ENCODE results near the gene CEP57L1. TPM values are rescaled to one million over a fixed set of nuclear protein-coding genes. Genes with fewer than 3 reads are reported as not detected.
"Not testable (repeated sequence)": the region's sequence is repeated elsewhere in the genome, so short reads cannot be mapped to it uniquely, and the experiment has no call there.

CEP57L1 gene
- total and polyA plus RNA-seq, 9 of the 15 experiments (the other 6 are each of a cell fraction or from before 2014, with no cell fraction given) = 39.4 to 88.6 (median 61.8) TPM

DNA sequence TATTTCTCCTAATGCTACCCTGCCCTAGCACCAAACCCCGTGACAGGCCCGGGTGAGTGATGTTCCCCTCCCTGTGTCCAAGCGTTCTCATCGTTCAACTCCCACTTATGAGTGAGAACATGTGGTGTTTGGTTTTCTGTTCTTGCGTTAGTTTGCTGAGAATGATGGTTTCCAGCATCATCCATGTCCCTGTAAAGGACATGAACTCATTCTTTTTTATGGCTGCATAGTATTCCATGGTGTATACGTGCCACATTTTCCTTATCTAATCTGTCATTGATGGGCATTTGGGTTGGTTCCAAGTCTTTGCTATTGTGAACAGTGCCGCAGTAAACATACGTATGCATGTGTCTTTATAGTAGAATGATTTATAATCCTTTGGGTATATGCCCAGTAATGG lies 14.4 kb downstream of the CEP57L1 start:
- Histone ChIP-seq H3K79me2 (ENCODE audit: control insufficient read depth, insufficient read depth, low read length) (peaks cover 72% of the 10 kb centered on the region), H3K36me3 (ENCODE audit: control insufficient read depth, insufficient read depth, low read length) (peaks cover 24% of the 10 kb centered on the region; the same call in 1 of the 3 replicates)
- in situ Hi-C loops (cut with MboI); H3K4me1 ChIP-seq (replicated peaks in 1 of 2; ENCODE audit: control insufficient read depth in 2 of 2, insufficient read depth in 2 of 2, low read length in 2 of 2); H4K20me1 ChIP-seq (replicated peaks; ENCODE audit: control insufficient read depth, insufficient read depth, low read length); CTCF ChIA-PET (ENCODE audit: low intra/inter-chr PET ratio); H3K4me2 ChIP-seq (ENCODE audit: insufficient read depth, low read length); H2AFZ ChIP-seq (ENCODE audit: low read depth, low read length); H3K27ac ChIP-seq (ENCODE audit: extremely low read depth, low read depth, low read length); BruUV-seq (replicated peaks); H3K9ac ChIP-seq (ENCODE audit: insufficient read depth in 1 of 2, low read depth in 2 of 2, low read length in 2 of 2); POLR2A ChIA-PET; H3K9me3 ChIP-seq (replicated peaks; ENCODE audit: control insufficient read depth, insufficient read depth, low read depth, low read length); H3K9me1 ChIP-seq (ENCODE audit: control insufficient read depth, insufficient read depth, low read length); DNase-seq (ENCODE audit: extremely low read depth in 1 of 4, low spot score in 3 of 4); H3K27me3 ChIP-seq (ENCODE audit: control insufficient read depth in 2 of 2, insufficient read depth in 2 of 2, low read length in 2 of 2); H3K4me3 ChIP-seq; ATAC-seq; FAIRE-seq; intact Hi-C loops (cut with micrococcal nuclease): not testable (repeated sequence)
- WGBS (ENCODE audit: insufficient coverage, low coverage, missing lambda C conversion rate) = 97% methylated on average over 8 of the region's 8 CpGs
- TF ChIP-seq ZNF146 (CRISPR knock-in tag; IDR thresholded peaks at IDR 0.05; ENCODE audit: unreplicated experiment) (peak; percentile 87), KDM1A (IDR thresholded peaks at IDR 0.05) (peak in 1 of 2 experiments; percentile 55; a peak in 1 of 4 replicates), BCOR (IDR thresholded peaks at IDR 0.05) (0 out of 2 replicates have a peak, but pooled peaks have one; percentile 48)

DNA sequence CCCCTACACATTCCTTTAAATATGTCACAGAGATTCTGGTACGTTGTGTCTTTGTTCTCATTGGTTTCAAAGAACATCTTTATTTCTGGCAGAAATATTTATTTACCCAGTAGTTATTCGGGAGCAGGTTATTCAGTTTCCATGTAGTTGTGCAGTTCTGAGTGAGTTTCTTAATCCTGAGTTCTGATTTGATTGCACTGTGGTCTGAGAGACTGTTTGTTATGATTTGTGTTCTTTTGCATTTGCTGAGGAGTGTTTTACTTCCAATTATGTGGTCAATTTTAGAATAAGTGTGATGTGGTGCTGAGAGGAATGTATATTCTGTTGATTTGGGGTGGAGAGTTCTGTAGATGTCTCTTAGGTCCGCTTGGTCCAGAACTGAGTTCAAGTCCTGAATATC lies 17.4 kb downstream of the CEP57L1 start:
- H3K4me2 ChIP-seq (ENCODE audit: insufficient read depth, low read length); CTCF ChIA-PET (ENCODE audit: low intra/inter-chr PET ratio); intact Hi-C loops (cut with micrococcal nuclease); ATAC-seq; H2AFZ ChIP-seq (ENCODE audit: low read depth, low read length); H3K9me1 ChIP-seq (ENCODE audit: control insufficient read depth, insufficient read depth, low read length); BruUV-seq (replicated peaks); FAIRE-seq; H3K9me3 ChIP-seq (replicated peaks; ENCODE audit: control insufficient read depth, insufficient read depth, low read depth, low read length); DNase-seq (ENCODE audit: extremely low read depth in 1 of 4, low spot score in 3 of 4); H3K4me1 ChIP-seq (replicated peaks in 1 of 2; ENCODE audit: control insufficient read depth in 2 of 2, insufficient read depth in 2 of 2, low read length in 2 of 2); H3K9ac ChIP-seq (ENCODE audit: insufficient read depth in 1 of 2, low read depth in 2 of 2, low read length in 2 of 2); H3K27me3 ChIP-seq (ENCODE audit: control insufficient read depth in 2 of 2, insufficient read depth in 2 of 2, low read length in 2 of 2); H4K20me1 ChIP-seq (replicated peaks; ENCODE audit: control insufficient read depth, insufficient read depth, low read length); in situ Hi-C loops (cut with MboI); POLR2A ChIA-PET; H3K27ac ChIP-seq (ENCODE audit: extremely low read depth, low read depth, low read length); H3K4me3 ChIP-seq: not testable (repeated sequence)
- Histone ChIP-seq H3K79me2 (ENCODE audit: control insufficient read depth, insufficient read depth, low read length) (peaks cover 68% of the 10 kb centered on the region), H3K36me3 (ENCODE audit: control insufficient read depth, insufficient read depth, low read length) (peaks cover 12% of the 10 kb centered on the region; the same call in 2 of the 3 replicates)
- 68% methylated on average over 3 of the region's 3 CpGs for WGBS (ENCODE audit: insufficient coverage, low coverage, missing lambda C conversion rate)
